GM21576 (cell line): Measurements from ENCODE around the gene TJP2.
A peak's percentile ranks its signal among the peaks of the same experiment; 100 is the strongest.

Experiments used
- ATAC-seq: cut with Tn5 transposase; IDR thresholded peaks from one replicate; pipeline ENCODE4 v1.9.1; 2021; ENCODE audit warnings: mild to moderate bottlenecking, moderate library complexity; ENCODE audit not compliant: unreplicated experiment

The TJP2 gene

GRCh38 chr9:69190086-69190862 is 16.2 kb downstream of the TJP2 start:
- peak; percentile 85 for ATAC-seq

- ATAC-seq, result no peak
Measured at GRCh38 chr9:69190863-69191181, 16.7 kb downstream of the TJP2 start.

DNA sequence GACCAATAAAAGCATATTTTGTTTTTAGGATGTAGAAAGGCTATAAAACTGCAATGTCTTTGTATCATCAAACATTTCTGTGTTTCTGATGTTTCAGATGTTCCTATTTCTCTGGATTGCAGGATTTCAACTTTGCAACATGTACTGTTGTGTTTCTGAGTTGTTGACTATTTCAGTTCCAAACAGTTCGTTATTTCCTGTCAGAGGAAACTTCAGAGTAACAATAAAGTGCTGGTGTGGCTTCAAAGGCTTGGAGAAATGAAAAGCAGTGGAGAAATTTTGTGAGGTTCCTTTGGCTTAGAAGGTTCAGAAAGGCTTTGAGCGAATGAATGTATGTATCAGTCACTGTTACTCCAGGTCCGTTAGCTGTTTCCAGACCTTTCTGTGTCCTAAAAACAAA is 17.2 kb downstream of the TJP2 start:
- no peak for ATAC-seq

GRCh38 chr9:69192214-69192613 is 18.1 kb downstream of the TJP2 start:
- no peak for ATAC-seq

DNA sequence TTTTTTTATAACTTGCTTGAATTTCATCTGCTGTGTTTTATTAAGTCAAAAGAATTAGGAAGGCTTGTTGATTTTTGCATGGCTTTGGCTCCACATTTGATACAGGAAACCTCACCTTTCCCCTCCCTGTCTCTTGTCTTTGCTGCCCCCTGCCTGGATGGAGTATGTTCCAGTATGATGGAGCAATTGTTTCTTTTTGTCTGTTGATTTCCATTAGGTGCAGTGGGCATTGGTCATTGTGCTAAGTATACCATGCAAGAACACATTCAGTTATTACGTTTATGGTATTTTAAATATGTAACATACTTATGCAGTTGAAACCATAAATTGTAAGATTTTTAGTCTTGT is 19.6 kb downstream of the TJP2 start:
- no peak for ATAC-seq

DNA sequence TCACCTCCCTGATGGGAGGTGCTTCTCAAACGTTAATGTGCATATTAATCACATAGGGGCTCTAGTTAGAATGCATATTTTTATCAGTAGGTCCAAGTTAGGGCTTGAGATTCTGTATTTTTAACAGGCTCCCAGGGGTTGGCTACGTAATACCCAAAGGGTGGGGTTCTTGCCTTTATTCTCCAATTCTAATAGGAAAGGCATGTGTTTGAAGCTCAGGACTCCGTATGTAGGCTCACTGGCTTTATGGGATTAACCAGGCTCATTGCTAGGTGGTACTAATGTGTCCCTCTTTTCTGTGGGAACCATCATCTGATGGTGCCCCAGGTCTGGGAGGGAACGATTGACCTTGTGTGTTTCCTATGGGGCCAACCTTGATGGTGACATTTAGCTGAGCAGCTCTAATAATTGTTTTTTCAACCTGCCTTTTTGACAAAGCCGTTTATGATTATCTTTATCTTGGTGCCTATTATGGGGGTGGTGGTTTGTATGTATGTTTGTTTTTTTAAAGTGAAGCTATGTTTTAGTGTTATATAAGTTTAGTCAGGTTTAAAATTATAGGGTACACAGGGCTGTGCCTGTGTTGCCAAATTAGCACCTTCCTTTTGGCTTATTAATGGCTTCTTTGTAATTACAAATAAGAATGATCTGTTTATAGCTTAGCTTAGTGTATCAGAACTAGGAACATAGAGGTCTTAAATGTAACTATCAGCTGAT is 20.8 kb downstream of the TJP2 start:
- no peak for ATAC-seq

DNA sequence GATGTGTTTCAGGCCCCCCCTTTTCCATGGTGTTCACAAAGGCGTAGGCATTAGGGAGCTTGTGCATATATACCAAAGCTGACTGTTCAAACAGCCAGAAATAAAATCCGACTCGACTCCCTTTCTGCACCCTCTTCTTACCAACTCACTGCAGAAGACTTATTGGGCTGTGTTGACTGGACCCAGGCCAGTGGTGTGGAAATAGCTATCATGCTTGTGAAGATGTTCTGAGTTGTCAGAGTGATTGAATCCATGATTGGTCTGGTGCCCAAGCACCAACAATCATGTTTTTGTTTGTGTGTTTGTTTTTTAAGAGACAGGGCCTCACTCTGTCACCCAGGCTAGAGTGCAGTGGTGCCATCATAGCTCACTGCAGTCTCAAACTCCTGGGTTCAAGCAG is 21.6 kb downstream of the TJP2 start:
- ATAC-seq, result no peak

- ATAC-seq, result no peak
Measured at GRCh38 chr9:69197687-69198086, 23.6 kb downstream of the TJP2 start.

DNA sequence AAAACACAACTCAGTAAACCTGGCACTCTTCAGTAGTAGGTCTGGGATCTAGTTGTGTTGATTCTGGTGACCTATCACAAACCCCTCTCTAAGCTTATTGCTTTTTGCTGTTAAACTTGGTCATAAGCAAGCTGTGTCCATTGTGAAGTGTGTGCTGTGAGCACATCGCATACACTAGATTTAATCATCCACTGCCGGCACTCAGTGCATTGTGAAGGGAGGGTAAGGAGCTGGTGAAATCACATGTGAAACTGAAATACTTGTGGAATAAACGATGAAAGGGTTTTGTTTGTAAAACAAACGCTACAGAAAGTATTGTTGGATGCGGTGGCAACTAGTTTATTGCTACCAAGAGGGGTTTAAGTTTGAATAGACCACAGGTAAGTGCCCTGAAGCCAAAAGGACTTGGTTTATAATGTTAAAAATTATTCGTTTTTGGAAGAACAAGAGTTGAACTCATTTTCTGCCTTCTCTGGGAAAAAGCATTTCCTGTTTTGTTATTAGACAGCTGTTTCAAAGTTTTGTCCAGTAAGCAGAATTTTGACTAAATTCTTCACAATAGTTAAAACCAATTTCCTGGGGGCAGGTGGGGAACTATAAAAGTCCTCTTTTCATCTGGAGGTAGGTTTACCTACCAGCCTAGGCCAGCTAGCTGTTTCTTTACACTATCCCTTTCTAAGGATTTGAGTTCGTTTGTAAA is 24.6 kb downstream of the TJP2 start:
- ATAC-seq, result no peak

DNA sequence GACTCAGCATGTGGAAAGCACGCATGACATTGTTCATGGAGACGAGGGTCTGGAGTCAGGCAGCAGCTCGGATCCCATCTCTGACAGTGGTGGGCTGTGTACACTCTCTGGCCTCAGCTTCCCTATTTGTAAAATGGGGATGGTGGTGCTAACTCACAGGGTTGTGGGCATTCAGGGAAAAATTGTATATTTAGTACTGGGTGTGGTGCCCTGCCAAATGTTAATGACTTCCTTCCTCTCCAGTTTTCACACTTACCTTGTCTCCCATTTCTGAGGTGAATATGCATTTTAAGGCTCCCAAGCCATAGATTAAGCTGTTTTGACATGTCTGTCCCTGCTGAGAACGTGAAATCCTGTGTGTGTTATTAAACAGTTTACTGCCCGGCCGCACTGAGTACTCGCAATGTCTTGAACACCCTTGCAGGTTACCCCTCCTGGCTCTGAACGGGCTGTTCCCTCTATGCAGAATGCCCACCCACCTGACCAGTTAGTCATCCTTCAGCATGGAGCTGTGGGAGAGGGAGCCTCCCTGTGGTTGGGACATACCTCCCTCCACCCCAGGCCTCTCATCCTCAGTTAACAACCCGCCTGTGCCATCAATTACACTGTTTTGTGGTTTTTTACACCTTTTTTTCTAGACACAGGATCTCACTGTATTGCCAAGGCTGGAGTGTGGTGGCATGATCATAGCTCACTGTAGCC is 25.8 kb downstream of the TJP2 start:
- ATAC-seq, result no peak

DNA sequence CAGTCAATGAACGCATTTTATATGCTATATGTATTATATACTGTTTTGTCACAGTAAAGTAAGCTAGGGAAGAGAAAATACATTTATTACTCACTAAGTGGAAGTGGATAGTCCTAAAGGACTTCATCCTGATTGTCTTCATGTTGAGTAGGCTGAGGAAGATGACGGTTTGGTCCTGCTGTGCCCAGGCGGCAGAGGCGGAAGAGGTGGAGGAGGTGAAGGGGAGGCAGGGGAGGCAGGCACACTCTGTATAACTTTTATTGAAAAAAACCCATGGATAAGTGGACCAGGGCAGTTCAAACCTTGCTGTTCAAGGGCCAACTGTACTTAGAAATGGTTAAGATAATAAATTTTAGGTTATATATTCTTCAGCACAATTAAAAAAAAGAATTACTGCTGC is 28.5 kb downstream of the TJP2 start:
- ATAC-seq, result no peak

DNA sequence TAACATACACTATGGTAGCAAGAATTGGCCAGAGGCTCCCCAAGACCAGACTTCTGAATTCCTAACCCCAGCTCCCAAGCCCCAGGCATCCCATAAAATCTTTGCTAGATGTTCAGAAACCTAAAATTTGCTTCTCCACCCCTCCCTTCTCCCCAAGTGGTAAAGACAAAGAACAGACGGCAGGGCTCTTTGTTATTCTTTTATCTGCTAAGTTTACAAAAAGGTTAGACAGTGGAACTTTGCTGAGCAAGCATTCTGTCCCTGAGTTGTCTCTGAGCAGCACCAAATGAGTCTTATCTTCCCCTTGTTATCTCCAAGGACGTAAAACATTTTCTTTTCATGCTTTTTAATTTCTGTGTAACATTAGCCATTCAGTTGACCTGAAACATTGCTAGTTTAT is 30.2 kb downstream of the TJP2 start:
- no peak for ATAC-seq

DNA sequence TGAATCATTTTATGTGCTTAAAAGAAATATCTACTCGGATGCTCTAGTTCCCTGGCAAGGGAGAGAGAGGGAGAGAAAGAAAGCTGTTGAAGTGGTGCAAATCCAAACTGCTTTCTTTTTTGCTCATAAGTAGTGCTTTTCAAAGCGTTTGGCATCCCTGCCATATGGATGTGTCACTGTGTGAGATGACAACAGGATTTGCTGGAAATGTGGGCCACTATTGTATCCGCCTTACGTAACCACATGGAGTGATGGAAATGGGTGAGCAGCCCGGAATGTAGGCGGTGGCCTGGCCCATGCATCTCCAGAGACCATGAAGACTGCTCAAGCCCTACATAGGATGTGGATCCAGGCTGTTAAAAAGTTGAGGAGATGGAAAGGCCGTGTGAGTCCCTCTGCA is 30.8 kb downstream of the TJP2 start:
- ATAC-seq, result no peak

- ATAC-seq, result no peak
Measured at GRCh38 chr9:69206047-69206446, 32.0 kb downstream of the TJP2 start.

DNA sequence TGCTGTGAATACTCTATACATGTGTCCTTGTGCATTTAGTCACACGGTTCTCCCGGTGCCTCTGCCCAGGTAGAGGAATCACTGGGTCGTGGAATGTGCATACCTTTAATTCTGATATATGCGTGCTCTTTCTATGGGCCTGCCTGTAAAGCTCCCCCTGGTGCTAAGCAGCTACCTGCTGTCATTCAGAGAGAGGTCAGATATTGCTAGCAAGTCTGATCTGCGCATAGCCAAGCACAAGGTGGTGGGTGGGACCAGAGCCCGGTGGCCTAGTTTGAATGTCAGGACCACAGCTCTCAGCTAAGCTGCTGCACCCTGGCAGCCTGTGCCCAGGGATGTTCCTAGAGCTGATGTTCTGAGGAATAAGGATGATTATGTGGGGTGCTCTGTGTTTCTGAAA is 33.4 kb downstream of the TJP2 start:
- ATAC-seq, result no peak

- ATAC-seq, result no peak
Measured at GRCh38 chr9:69211424-69212036, 37.5 kb downstream of the TJP2 start.

GRCh38 chr9:69213647-69214046 is 39.6 kb downstream of the TJP2 start:
- ATAC-seq, result no peak

DNA sequence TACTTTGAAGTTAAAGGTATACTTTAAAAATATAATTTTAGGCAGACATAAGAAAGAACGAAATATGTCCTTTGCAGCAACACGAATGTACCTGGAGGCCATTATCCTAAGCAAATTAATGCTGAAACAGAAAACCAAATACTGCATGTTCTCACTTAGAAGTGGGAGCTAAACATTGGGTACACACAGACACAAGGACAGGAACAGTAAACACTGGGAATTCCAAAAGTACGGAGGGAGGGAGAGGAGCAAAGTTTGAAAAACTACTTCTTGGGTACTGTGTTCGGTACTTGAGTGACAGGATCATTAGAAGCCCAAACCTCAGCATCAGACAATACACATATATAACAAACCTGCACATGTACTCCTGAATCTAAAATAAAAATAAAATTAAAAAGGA is 40.9 kb downstream of the TJP2 start:
- no peak for ATAC-seq

DNA sequence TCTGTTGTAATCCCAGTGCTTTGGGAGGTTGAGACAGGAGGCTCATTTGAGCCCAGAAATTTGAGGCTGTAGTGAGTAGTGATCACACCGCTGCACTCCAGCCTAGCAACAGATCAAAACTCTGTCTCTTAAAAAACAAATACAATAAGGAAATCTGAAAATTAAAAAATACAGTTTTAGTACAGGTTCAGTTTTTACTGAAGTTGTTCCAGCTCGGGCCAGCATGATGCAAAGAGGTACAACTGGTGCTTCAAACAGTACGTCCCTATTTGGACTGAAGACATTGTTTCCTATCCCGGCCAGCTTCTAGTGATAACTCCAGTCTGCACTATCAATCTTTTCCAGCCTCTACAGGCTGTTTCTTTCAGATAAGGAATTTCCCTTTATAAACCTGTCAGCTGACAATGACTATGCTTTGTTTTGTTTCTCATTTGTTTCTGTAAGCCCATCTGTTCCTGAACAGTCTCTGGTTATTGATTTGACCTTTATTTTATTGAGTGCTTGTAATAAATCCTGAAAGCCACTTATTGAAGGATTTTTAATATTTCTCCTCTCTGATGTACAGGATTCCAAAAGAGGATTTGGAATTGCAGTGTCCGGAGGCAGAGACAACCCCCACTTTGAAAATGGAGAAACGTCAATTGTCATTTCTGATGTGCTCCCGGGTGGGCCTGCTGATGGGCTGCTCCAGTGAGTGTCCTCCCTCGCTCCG is 41.9 kb downstream of the TJP2 start:
- no peak for ATAC-seq

DNA sequence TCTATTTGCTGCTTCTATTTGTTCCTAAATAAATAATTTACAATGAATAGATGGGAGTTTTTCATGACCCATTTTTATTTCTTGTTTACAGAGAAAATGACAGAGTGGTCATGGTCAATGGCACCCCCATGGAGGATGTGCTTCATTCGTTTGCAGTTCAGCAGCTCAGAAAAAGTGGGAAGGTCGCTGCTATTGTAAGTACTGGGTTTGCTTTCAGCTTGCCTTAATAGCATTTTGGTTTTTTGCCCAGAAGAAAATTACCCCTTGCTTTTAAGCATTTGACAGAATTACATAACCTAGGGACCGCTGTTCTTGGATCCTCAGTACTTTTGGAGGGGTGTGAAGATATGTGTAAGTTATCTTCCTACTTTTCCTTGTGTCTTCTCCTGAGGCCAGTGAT is 44.1 kb downstream of the TJP2 start:
- no peak for ATAC-seq

- ATAC-seq, result no peak
Measured at GRCh38 chr9:69221036-69221435, 47.0 kb downstream of the TJP2 start.
